Thyroid gland (tissue), 4 donors: ENCODE results near the gene CARD11. TPM values are rescaled to one million over a fixed set of nuclear protein-coding genes. Genes with fewer than 3 reads are reported as not detected.

Source experiments
- DNase-seq, 2 donors: peaks; one replicate each; pipeline ENCODE4 v3.0.0-alpha.2; 2019
- H3K27ac ChIP-seq, 3 donors: fragments of 200-600 bp; sonication (generic); 1 replicate in 2 of 3; 2 replicates in 1 of 3; pipeline ENCODE4 v1.5.1; 2016 to 2019; ENCODE audit warnings: mild to moderate bottlenecking in 1 of 3, moderate library complexity in 1 of 3
- H3K27me3 ChIP-seq: fragments of 200-600 bp; sonication (generic); one replicate; pipeline ENCODE4 v1.5.1; 2019
- H3K36me3 ChIP-seq, 2 donors: fragments of 200-600 bp; sonication (generic); one replicate each; pipeline ENCODE4 v1.5.1; 2016 to 2019
- H3K4me1 ChIP-seq, 2 donors: fragments of 200-600 bp; sonication (generic); one replicate each; pipeline ENCODE4 v1.5.1; 2017 to 2019
- H3K4me3 ChIP-seq, 3 donors: fragments of 200-600 bp; sonication (generic); replicated peaks in 1 of 3; 1 replicate in 2 of 3; 2 replicates in 1 of 3; pipeline ENCODE4 v1.5.1; 2016; ENCODE audit warnings: mild to moderate bottlenecking in 1 of 3
- H3K9me3 ChIP-seq: fragments of 200-600 bp; sonication (generic); one replicate; pipeline ENCODE4 v1.5.1; 2017
- POLR2A ChIP-seq, 2 donors: fragments of 450-650 bp; IDR thresholded peaks; one replicate each; pipeline ENCODE4 v1.6.1; 2017; ENCODE audit warnings: antibody characterized with exemption in 2 of 2, mild to moderate bottlenecking in 2 of 2, moderate library complexity in 1 of 2
- WGBS, 2 donors: methylation state at CpG; one replicate each; pipeline ENCODE4 v1.1.5; 2017; 5-methylcytosine and 5-hydroxymethylcytosine counted together
- intact Hi-C: fragments of 100-400 bp; cut with DNase I; formaldehyde crosslinking; loops from one replicate; pipeline ENCODE4 v1.15.1; 2023
- total RNA-seq, 4 donors: library from RNA; depleted of rRNA; stranded (reverse); fragments of >200 nt; gene quantifications; one replicate each; pipeline ENCODE4 v1.2.3, GENCODE V29; 2016
- TF ChIP-seq, protein P1 (sequence below), 6 experiments: fragments of 200-600 bp in 3 of 6; fragments of 450-650 bp in 3 of 6; sonication (generic) in 3 of 6; IDR thresholded peaks; one replicate each; pipeline ENCODE4 v1.5.1; 2016 to 2019; ENCODE audit warnings: antibody characterized with exemption in 6 of 6, mild to moderate bottlenecking in 2 of 6, inconsistent platforms in 1 of 6, moderate library complexity in 1 of 6

CARD11 gene
- total RNA-seq, 4 donors from 2014 or later: 0.45 to 7.7 (median 1.9) TPM

DNA sequence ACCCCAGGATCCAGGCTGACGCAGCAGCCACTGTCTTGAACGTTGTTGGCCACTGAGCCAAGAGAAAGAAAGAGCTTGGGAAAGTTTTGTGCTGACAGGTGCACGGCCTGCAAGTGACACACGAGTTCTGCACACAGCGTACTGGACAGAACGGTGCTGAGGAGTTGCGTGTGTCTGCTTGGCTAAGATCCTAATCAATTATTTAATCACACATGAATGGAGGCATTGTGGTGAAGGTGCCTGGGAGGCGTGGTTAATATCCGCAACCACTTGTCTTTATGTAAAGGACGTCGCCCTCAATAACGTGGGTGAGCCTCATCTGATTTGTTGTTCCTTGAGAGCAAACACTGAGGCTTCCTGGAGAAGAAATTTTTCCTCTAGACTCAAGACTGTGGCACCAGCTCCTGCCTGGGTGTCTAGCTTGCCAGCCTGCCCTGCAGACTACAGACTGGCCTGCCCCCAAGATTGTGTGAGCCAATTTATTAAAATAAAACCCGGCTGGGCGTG lies 183.0 kb downstream of the CARD11 start:
- no peak overlapping the region for H3K27ac ChIP-seq
- WGBS, 2 donors: 79 to 86% methylated on average over 14 of the region's 14 CpGs
- H3K4me1 ChIP-seq: peaks cover 0 to 20% of the 10 kb centered on the region in 2 donors
- DNase-seq: no peak
- intact Hi-C loops: loop anchor here (10.0 kb wide), 1 partner anchor 294 kb away; no protein-coding TSS in a partner anchor
- H3K4me3 ChIP-seq: no peak overlapping the region
- no peaks in the 10 kb centered on the region for H3K27me3 ChIP-seq
- TF ChIP-seq, protein P1, sequence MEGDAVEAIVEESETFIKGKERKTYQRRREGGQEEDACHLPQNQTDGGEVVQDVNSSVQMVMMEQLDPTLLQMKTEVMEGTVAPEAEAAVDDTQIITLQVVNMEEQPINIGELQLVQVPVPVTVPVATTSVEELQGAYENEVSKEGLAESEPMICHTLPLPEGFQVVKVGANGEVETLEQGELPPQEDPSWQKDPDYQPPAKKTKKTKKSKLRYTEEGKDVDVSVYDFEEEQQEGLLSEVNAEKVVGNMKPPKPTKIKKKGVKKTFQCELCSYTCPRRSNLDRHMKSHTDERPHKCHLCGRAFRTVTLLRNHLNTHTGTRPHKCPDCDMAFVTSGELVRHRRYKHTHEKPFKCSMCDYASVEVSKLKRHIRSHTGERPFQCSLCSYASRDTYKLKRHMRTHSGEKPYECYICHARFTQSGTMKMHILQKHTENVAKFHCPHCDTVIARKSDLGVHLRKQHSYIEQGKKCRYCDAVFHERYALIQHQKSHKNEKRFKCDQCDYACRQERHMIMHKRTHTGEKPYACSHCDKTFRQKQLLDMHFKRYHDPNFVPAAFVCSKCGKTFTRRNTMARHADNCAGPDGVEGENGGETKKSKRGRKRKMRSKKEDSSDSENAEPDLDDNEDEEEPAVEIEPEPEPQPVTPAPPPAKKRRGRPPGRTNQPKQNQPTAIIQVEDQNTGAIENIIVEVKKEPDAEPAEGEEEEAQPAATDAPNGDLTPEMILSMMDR (IDR thresholded peaks at IDR 0.05): no peak
- no peak for TF ChIP-seq POLR2A (IDR thresholded peaks at IDR 0.05)
- no peaks in the 10 kb centered on the region for H3K36me3 ChIP-seq
- H3K9me3 ChIP-seq: no peaks in the 10 kb centered on the region

DNA sequence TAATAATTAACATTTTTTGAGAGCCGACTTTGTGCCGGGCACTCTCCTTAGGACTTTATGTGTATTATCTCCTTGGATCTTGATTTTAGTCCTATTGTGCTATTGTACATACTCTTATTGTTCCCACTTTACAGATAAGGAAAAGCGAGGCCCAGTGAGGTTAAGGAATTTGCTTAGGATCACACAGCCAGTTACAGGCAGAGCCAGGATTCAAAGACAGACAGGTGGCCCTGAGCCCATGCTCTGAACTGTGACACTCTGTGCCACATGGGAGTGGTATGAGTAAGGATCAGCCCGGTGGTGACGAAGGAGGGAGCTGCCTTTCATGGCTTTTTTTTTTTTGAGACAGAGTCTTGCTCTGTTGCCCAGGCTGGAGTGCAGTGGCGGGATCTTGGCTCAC lies 183.7 kb downstream of the CARD11 start:
- H3K9me3 ChIP-seq: no peaks in the 10 kb centered on the region
- H3K27me3 ChIP-seq: no peaks in the 10 kb centered on the region
- H3K4me1 ChIP-seq: peaks cover 0 to 20% of the 10 kb centered on the region in 2 donors
- intact Hi-C loops: loop anchor here (10.0 kb wide), 1 partner anchor 295 kb away; no protein-coding TSS in a partner anchor
- no peaks in the 10 kb centered on the region for H3K36me3 ChIP-seq
- DNase-seq: no peak
- 95 to 96% methylated on average over 6 of the region's 6 CpGs for whole genome bisulfite sequencing, 2 donors
- TF ChIP-seq, protein P1 (IDR thresholded peaks at IDR 0.05): no peak
- no peak for TF ChIP-seq POLR2A (IDR thresholded peaks at IDR 0.05)
- H3K4me3 ChIP-seq: no peak overlapping the region
- no peak overlapping the region for H3K27ac ChIP-seq

DNA sequence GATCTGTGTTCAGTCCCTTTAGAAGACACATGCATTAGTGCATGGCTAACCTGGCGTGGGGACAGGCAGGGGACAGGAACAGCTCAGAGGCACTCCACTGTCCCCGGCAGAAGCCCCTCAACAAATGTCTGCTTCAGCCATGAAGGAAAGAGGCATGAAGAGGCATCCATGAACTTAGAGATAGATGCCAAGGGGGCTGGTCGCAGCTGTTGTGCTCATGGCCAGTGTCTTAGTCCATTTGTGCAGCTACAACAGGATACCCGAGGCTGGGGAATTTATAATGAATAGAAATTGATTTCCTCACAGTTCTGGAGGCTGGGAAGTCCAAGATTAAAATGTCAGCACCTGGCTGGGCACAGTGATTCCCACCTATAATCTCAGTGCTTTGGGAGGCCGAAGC lies 185.0 kb downstream of the CARD11 start:
- TF ChIP-seq, protein P1 (IDR thresholded peaks at IDR 0.05): no peak
- TF ChIP-seq POLR2A (IDR thresholded peaks at IDR 0.05): no peak
- 93 to 94% methylated on average over 5 of the region's 5 CpGs for WGBS, 2 donors

DNA sequence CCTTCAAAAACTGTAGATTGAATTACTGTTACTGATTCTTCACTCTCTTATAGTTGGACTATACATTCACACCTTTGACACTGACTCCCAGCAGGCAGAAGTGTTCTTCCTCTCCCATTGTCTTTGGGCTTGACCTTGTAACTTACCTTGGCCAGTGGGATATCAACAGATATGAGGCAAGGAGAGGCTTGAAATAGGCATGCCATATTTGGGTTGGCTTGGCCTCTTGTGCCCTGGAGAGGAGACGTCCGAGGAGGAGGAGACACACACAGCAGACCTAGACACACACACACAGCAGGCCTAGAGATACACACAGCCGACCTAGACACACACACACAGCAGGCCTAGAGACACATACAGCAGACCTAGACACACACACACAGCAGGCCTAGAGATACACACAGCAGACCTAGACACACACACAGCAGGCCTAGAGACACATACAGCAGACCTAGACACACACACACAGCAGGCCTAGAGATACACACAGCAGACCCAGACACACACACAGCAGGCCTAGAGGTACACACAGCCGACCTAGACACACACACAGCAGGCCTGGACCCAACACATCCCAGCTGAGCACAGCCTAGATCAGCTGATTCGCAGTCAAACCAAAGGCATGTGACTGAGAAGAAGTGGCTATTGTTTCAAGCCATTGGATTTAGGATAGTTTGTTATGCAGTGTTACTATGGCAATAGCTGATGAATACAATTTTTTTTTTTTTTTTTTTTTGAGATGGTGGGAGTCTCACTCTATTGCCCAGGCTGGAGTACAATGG lies 187.1 kb downstream of the CARD11 start:
- WGBS, 2 donors: 78 to 87% methylated on average over 5 of the region's 5 CpGs
- Histone ChIP-seq H3K27me3 (no peaks in the 10 kb centered on the region), H3K4me1 (peaks cover 0 to 11% of the 10 kb centered on the region in 2 donors), H3K4me3 (no peak overlapping the region), H3K36me3 (no peaks in the 10 kb centered on the region), H3K27ac (no peak overlapping the region), H3K9me3 (no peaks in the 10 kb centered on the region)
- intact Hi-C loops: no loop called here
- TF ChIP-seq POLR2A (IDR thresholded peaks at IDR 0.05): no peak
- TF ChIP-seq, protein P1 (IDR thresholded peaks at IDR 0.05): no peak
- no peak for DNase-seq

More for the DNA sequence above, 185.0 kb downstream of the CARD11 start:
- Histone ChIP-seq H3K27ac (no peak overlapping the region), H3K27me3 (no peaks in the 10 kb centered on the region), H3K9me3 (no peaks in the 10 kb centered on the region), H3K4me3 (no peak overlapping the region), H3K4me1 (peaks cover 0 to 14% of the 10 kb centered on the region in 2 donors), H3K36me3 (no peaks in the 10 kb centered on the region)
- intact Hi-C loops: no loop called here
- DNase-seq: no peak

Other genes with a start within 250 kb of the CARD11 start
- 10 to 100 TPM; 17.9 to 33.3 (median 21.7) TPM for gene GNA12, start 199.6 kb downstream of the CARD11 start, total RNA-seq